H9 (cell line): ENCODE results near the gene ATG2A. TPM values are rescaled to one million over a fixed set of nuclear protein-coding genes. Genes with fewer than 3 reads are reported as not detected.

Source experiments
- DNase-seq: peaks from one replicate; pipeline ENCODE4 v3.0.0-alpha.2; 2017
- H2AFZ ChIP-seq: one replicate; pipeline ENCODE4 v1.6.1; 2013; ENCODE audit warnings: mild to moderate bottlenecking, low read length, control low read depth, moderate library complexity
- H2AK5ac ChIP-seq: 2 replicates; pipeline ENCODE4 v1.6.1; 2013; ENCODE audit warnings: low read length, control low read depth, mixed read lengths; ENCODE audit not compliant: insufficient read length
- H2BK120ac ChIP-seq: one replicate; pipeline ENCODE4 v1.6.1; 2013; ENCODE audit warnings: low read depth, mild to moderate bottlenecking, low read length, control low read depth, inconsistent platforms; ENCODE audit not compliant: poor library complexity, severe bottlenecking
- H2BK12ac ChIP-seq: 2 replicates; pipeline ENCODE4 v1.6.1; 2013; ENCODE audit warnings: low read length, control low read depth, mixed read lengths, low read depth; ENCODE audit not compliant: insufficient read length
- H2BK15ac ChIP-seq: 2 replicates; pipeline ENCODE4 v1.6.1; 2013; ENCODE audit warnings: low read depth, low read length, control low read depth
- H2BK20ac ChIP-seq: one replicate; pipeline ENCODE4 v1.6.1; 2013; ENCODE audit warnings: low read depth, mild to moderate bottlenecking, low read length, control low read depth, inconsistent platforms; ENCODE audit not compliant: poor library complexity, severe bottlenecking
- H2BK5ac ChIP-seq: 2 replicates; pipeline ENCODE4 v1.6.1; 2013; ENCODE audit warnings: low read length, control low read depth, mixed read lengths; ENCODE audit not compliant: insufficient read length
- H3K14ac ChIP-seq: 2 replicates; pipeline ENCODE4 v1.6.1; 2013; ENCODE audit warnings: low read length, control low read depth; ENCODE audit not compliant: insufficient read depth
- H3K18ac ChIP-seq: 2 replicates; pipeline ENCODE4 v1.6.1; 2013; ENCODE audit warnings: low read depth, mild to moderate bottlenecking, mixed read lengths, low read length, control low read depth; ENCODE audit not compliant: insufficient read length
- H3K23ac ChIP-seq: 2 replicates; pipeline ENCODE4 v1.6.1; 2013; ENCODE audit warnings: low read length, control low read depth, mixed read lengths, low read depth; ENCODE audit not compliant: insufficient read length
- H3K23me2 ChIP-seq: 2 replicates; pipeline ENCODE4 v1.6.1; 2013; ENCODE audit warnings: low read depth, mild to moderate bottlenecking, mixed read lengths, low read length, control low read depth; ENCODE audit not compliant: insufficient read length, poor library complexity, severe bottlenecking
- H3K27ac ChIP-seq: 2 replicates; pipeline ENCODE4 v1.5.1; 2013; ENCODE audit warnings: low read length, control low read depth, mixed read lengths, low read depth; ENCODE audit not compliant: insufficient read length
- H3K27me3 ChIP-seq: 2 replicates; pipeline ENCODE4 v1.6.1; 2013; ENCODE audit warnings: low read length, control low read depth, inconsistent platforms; ENCODE audit not compliant: insufficient read depth
- H3K4ac ChIP-seq: 2 replicates; pipeline ENCODE4 v1.6.1; 2013; ENCODE audit warnings: low read depth, mild to moderate bottlenecking, control low read depth, inconsistent platforms, low read length, moderate library complexity
- H3K4me1 ChIP-seq: 2 replicates; pipeline ENCODE4 v1.6.1; 2013; ENCODE audit warnings: low read length, control low read depth, inconsistent platforms; ENCODE audit not compliant: insufficient read depth
- H3K4me2 ChIP-seq: 2 replicates; pipeline ENCODE4 v1.6.1; 2013; ENCODE audit warnings: low read length, control low read depth, mixed read lengths; ENCODE audit not compliant: insufficient read length, insufficient read depth
- H3K56ac ChIP-seq: 2 replicates; pipeline ENCODE4 v1.6.1; 2013; ENCODE audit warnings: low read depth, mild to moderate bottlenecking, mixed read lengths, low read length, control low read depth; ENCODE audit not compliant: insufficient read length
- H3K79me1 ChIP-seq: 2 replicates; pipeline ENCODE4 v1.6.1; 2013; ENCODE audit warnings: low read depth, mild to moderate bottlenecking, moderate library complexity, low read length, control low read depth, inconsistent platforms; ENCODE audit not compliant: insufficient read depth, poor library complexity, severe bottlenecking
- H3K79me2 ChIP-seq: 2 replicates; pipeline ENCODE4 v1.6.1; 2013; ENCODE audit warnings: low read length, control low read depth, inconsistent platforms; ENCODE audit not compliant: insufficient read depth
- H3K9ac ChIP-seq: 2 replicates; pipeline ENCODE4 v1.6.1; 2013; ENCODE audit warnings: low read length, control low read depth, mixed read lengths; ENCODE audit not compliant: insufficient read length; ENCODE audit errors: extremely low read depth
- H3K9me3 ChIP-seq: one replicate; pipeline ENCODE4 v1.6.1; 2013; ENCODE audit warnings: low read depth, low read length, inconsistent platforms; ENCODE audit not compliant: control insufficient read depth
- H3T11ph ChIP-seq: one replicate; pipeline ENCODE4 v1.6.1; 2013; ENCODE audit warnings: mild to moderate bottlenecking, low read length, control low read depth, inconsistent platforms
- H4K20me1 ChIP-seq: one replicate; pipeline ENCODE4 v1.6.1; 2013; ENCODE audit not compliant: control insufficient read depth, insufficient read length, insufficient read depth
- H4K5ac ChIP-seq: 2 replicates; pipeline ENCODE4 v1.6.1; 2013; ENCODE audit warnings: low read depth, mild to moderate bottlenecking, mixed read lengths, low read length, control low read depth; ENCODE audit not compliant: insufficient read length
- H4K8ac ChIP-seq: replicated peaks from 2 replicates; pipeline ENCODE4 v1.6.1; 2013; ENCODE audit warnings: low read length, control low read depth, mixed read lengths, low read depth; ENCODE audit not compliant: insufficient read length
- H4K91ac ChIP-seq: 2 replicates; pipeline ENCODE4 v1.6.1; 2013; ENCODE audit warnings: low read depth, mild to moderate bottlenecking, moderate library complexity, mixed read lengths, low read length, control low read depth; ENCODE audit not compliant: insufficient read length
- H3K27ac Mint-ChIP-seq, 3 experiments: 2 replicates in 2 of 3; 3 replicates in 1 of 3; pipeline ENCODE4 v1.8.0; 2020 to 2021; ENCODE audit warnings: mixed read lengths in 3 of 3, mild to moderate bottlenecking in 1 of 3, moderate library complexity in 1 of 3
- H3K27me3 Mint-ChIP-seq: 2 replicates; pipeline ENCODE4 v1.8.0; 2021; ENCODE audit warnings: low read depth, mild to moderate bottlenecking, moderate library complexity, mixed read lengths
- H3K36me3 Mint-ChIP-seq, 3 experiments: 2 replicates in 2 of 3; 3 replicates in 1 of 3; pipeline ENCODE4 v1.8.0; 2020 to 2021; ENCODE audit warnings: low read depth in 3 of 3, mixed read lengths in 3 of 3; ENCODE audit not compliant: insufficient read depth in 1 of 3
- H3K4me1 Mint-ChIP-seq, 2 experiments: 2 replicates each; pipeline ENCODE4 v1.8.0; 2020; ENCODE audit warnings: mixed read lengths in 2 of 2
- H3K4me3 Mint-ChIP-seq, 2 experiments: 2 replicates in 1 of 2; 3 replicates in 1 of 2; pipeline ENCODE4 v1.8.0; 2020 to 2021; ENCODE audit warnings: mild to moderate bottlenecking in 2 of 2, mixed read lengths in 2 of 2, moderate library complexity in 1 of 2
- H3K9me3 Mint-ChIP-seq, 2 experiments: 2 replicates in 1 of 2; 3 replicates in 1 of 2; pipeline ENCODE4 v1.8.0; 2020; ENCODE audit warnings: mild to moderate bottlenecking in 2 of 2, mixed read lengths in 2 of 2, moderate library complexity in 1 of 2
- WGBS: extraction: QIAGEN DNeasy Blood & Tissue Kit; methylation state at CpG from one replicate; pipeline ENCODE4 v1.1.7; 2013; ENCODE audit warnings: missing lambda C conversion rate, low lambda C conversion rate, mixed read lengths; ENCODE audit not compliant: insufficient read length; ENCODE audit errors: extremely low coverage; 5-methylcytosine and 5-hydroxymethylcytosine counted together
- total RNA-seq: library from RNA; stranded (reverse); gene quantifications from 2 replicates; pipeline ENCODE4 v1.2.1, GENCODE V29; 2021
- TF ChIP-seq, protein P1 (sequence below): fragments of 200-600 bp; sonication (generic); conservative IDR thresholded peaks from 3 replicates; pipeline ENCODE4 v1.8.0; 2021; ENCODE audit warnings: antibody characterized with exemption, mild to moderate bottlenecking

ATG2A gene
- total RNA-seq, 1 experiment from 2014 or later: 21.3 TPM

DNA sequence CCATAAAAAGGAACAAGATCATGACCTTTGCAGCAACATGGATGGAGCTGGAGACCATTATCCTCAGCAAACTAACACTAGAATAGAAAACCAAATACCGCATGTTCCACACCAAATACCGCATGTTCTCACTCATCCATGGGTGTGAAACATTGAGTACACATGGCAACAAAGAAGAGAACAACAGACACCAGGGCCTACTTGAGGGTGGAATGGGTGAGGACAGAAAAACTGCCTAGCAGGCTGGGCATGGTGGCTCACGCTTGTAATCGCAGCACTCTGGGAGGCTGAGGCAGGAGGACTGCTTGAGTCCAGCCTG, 50.9 kb downstream of the ATG2A start:
- Mint-ChIP-seq H3K4me1 (peaks cover 15 to 28% of the 10 kb centered on the region in 2 experiments), H3K27ac (peak overlapping the region in 1 of 3 experiments; percentile 16; a peak in 2 of 7 replicates), H3K36me3 (peaks cover 0 to 1% (median under 1%) of the 10 kb centered on the region in 3 experiments; a peak in 2 of 7 replicates), H3K27me3 (no peaks in the 10 kb centered on the region), H3K4me3 (no peak overlapping the region), H3K9me3 (no peaks in the 10 kb centered on the region)
- H4K20me1 ChIP-seq: no peaks in the 10 kb centered on the region
- H3K9ac ChIP-seq: no peak overlapping the region
- H3K4me2 ChIP-seq: no peak overlapping the region
- no peak overlapping the region for H3K4ac ChIP-seq
- H3K56ac ChIP-seq: no peak overlapping the region
- no peak overlapping the region for H3K27ac ChIP-seq
- H2AFZ ChIP-seq: no peak overlapping the region
- no peak overlapping the region for H3K14ac ChIP-seq
- H2BK15ac ChIP-seq: no peak overlapping the region
- H3K9me3 ChIP-seq: no peaks in the 10 kb centered on the region
- no peak overlapping the region for H2BK5ac ChIP-seq
- no peak overlapping the region for H4K91ac ChIP-seq
- no peak overlapping the region for H2BK12ac ChIP-seq
- TF ChIP-seq, protein P1, sequence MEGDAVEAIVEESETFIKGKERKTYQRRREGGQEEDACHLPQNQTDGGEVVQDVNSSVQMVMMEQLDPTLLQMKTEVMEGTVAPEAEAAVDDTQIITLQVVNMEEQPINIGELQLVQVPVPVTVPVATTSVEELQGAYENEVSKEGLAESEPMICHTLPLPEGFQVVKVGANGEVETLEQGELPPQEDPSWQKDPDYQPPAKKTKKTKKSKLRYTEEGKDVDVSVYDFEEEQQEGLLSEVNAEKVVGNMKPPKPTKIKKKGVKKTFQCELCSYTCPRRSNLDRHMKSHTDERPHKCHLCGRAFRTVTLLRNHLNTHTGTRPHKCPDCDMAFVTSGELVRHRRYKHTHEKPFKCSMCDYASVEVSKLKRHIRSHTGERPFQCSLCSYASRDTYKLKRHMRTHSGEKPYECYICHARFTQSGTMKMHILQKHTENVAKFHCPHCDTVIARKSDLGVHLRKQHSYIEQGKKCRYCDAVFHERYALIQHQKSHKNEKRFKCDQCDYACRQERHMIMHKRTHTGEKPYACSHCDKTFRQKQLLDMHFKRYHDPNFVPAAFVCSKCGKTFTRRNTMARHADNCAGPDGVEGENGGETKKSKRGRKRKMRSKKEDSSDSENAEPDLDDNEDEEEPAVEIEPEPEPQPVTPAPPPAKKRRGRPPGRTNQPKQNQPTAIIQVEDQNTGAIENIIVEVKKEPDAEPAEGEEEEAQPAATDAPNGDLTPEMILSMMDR: no peak
- no peaks in the 10 kb centered on the region for H3K23me2 ChIP-seq
- H3K27me3 ChIP-seq: no peaks in the 10 kb centered on the region
- no peaks in the 10 kb centered on the region; the same call in 1 of the 2 replicates for H3K4me1 ChIP-seq
- H4K5ac ChIP-seq: no peak overlapping the region
- no peak overlapping the region for H4K8ac ChIP-seq
- H2BK120ac ChIP-seq: no peak overlapping the region
- H3K23ac ChIP-seq: no peak overlapping the region
- no peak overlapping the region for H3K18ac ChIP-seq
- no peak overlapping the region for H3T11ph ChIP-seq
- H2AK5ac ChIP-seq: no peak overlapping the region
- no peak for DNase-seq
- WGBS: no CpG with 5 or more reads among the region's 4 CpGs
- no peaks in the 10 kb centered on the region for H3K79me1 ChIP-seq
- H3K79me2 ChIP-seq: no peaks in the 10 kb centered on the region
- H2BK20ac ChIP-seq: no peak overlapping the region
